Erythroblast (primary cell): Measurements from ENCODE around the gene MAGI1.

ENCODE experiments used
- GATA1 ChIP-seq: IDR thresholded peaks from 2 replicates; pipeline ENCODE4 v1.6.1; 2011; ENCODE audit warnings: low read depth, mild to moderate bottlenecking, control low read depth, low read length, moderate library complexity
- POLR2A ChIP-seq: IDR thresholded peaks from 2 replicates; pipeline ENCODE4 v1.6.1; 2011; ENCODE audit warnings: mild to moderate bottlenecking, low read length

GRCh38 chr3:65672061-65672460, 366.7 kb downstream of the MAGI1 start:
- no peak for TF ChIP-seq POLR2A
- no peak for TF ChIP-seq GATA1
